ENCODE measurements around the gene UGT1A1. TPM values are rescaled to one million over a fixed set of nuclear protein-coding genes. Genes with fewer than 3 reads are reported as not detected.
A peak's percentile ranks its signal among the peaks of the same experiment; 100 is the strongest.

The UGT1A1 gene
- total RNA-seq (not detected), polyA plus RNA-seq (not detected)
- long read RNA-seq, donor 1 = 0 reads
- long read RNA-seq, donor 2 = 0 reads

DNA sequence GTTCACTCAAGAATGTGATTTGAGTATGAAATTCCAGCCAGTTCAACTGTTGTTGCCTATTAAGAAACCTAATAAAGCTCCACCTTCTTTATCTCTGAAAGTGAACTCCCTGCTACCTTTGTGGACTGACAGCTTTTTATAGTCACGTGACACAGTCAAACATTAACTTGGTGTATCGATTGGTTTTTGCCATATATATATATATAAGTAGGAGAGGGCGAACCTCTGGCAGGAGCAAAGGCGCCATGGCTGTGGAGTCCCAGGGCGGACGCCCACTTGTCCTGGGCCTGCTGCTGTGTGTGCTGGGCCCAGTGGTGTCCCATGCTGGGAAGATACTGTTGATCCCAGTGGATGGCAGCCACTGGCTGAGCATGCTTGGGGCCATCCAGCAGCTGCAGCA lies at the start of gene UGT1A1:
UGT1A1 (plus strand) TSS at position 228 of the 400 bp plus-strand sequence; CDS start at position 246, 18 bp downstream.
- no peak within 1 kb of the TSS for H3K4me3 ChIP-seq
- no peak for TF ChIP-seq POLR2A (IDR thresholded peaks at IDR 0.05)
- TF ChIP-seq CTCF (IDR thresholded peaks at IDR 0.05 in 8 of 11, conservative IDR thresholded peaks at IDR 0.05 in 3 of 11) = no peak
- TF ChIP-seq POLR2AphosphoS5 (IDR thresholded peaks at IDR 0.05) = no peak
- no peaks in the 10 kb centered on the region for H3K4me1 ChIP-seq
- WGBS, 5 donors = 83 to 93% (median 92%) methylated on average over 6 of the region's 6 CpGs
- DNase-seq = no peak
- H3K27me3 ChIP-seq (replicated peaks in 1 of 7) = peaks cover 0 to 11% (median 0%) of the 10 kb centered on the region in 7 donors
- no peaks in the 10 kb centered on the region for H3K9me3 ChIP-seq
- H3K27ac ChIP-seq = no peak within 1 kb of the TSS
- H3K36me3 ChIP-seq = no peaks in the 10 kb centered on the region
- intact Hi-C loops (cut with DNase I; ENCODE audit: low total_unique reads) = no loop called here

GRCh38 chr2:233711312-233712008 lies 48.6 kb upstream of the UGT1A1 start:
- intact Hi-C loops (cut with DNase I; ENCODE audit: low total_unique reads) = no loop called here
- TF ChIP-seq CTCF (IDR thresholded peaks at IDR 0.05 in 8 of 11, conservative IDR thresholded peaks at IDR 0.05 in 3 of 11) (peak; percentile 48 to 88 (median 80)), POLR2AphosphoS5 (IDR thresholded peaks at IDR 0.05) (no peak), POLR2A (IDR thresholded peaks at IDR 0.05) (no peak)
- no peaks in the 10 kb centered on the region for H3K36me3 ChIP-seq
- H3K9me3 ChIP-seq = no peaks in the 10 kb centered on the region
- no peak overlapping the region for H3K4me3 ChIP-seq
- no peak overlapping the region for H3K27ac ChIP-seq
- H3K4me1 ChIP-seq = no peaks in the 10 kb centered on the region
- H3K27me3 ChIP-seq (replicated peaks in 1 of 7) = peaks cover 0 to 21% (median 0%) of the 10 kb centered on the region in 7 donors
- DNase-seq = peak; percentile 89
- WGBS, 5 donors = 36 to 43% (median 38%) methylated on average over 11 of the region's 11 CpGs

DNA sequence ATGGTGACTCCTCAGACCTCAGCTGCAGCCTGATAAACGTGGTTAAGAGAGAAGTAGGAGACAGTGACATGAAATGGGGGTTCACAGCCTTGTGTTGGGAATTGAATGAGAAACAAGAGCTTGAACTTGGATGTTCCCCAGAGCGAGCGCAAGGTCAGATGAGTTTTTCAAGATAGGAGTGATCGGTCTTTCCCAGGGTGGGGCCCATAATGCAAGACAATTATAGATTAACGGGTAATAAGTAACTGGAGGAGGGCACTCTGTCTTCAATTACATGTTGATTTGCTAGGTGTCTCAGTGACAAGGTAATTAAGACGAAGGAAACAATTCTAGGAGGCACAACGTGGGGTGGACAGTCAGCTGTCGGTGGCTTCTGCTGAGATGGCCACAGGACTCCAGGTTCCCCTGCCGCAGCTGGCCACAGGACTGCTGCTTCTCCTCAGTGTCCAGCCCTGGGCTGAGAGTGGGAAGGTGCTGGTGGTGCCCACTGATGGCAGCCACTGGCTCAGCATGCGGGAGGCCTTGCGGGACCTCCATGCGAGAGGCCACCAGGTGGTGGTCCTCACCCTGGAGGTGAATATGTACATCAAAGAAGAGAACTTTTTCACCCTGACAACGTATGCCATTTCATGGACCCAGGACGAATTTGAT lies 47.3 kb upstream of the UGT1A1 start, which contains the start of gene UGT1A5:
UGT1A5 (plus strand) TSS at position 297 of the 651 bp plus-strand sequence; CDS start at position 382, 85 bp downstream.
- no peak within 1 kb of the TSS for H3K27ac ChIP-seq
- intact Hi-C loops (cut with DNase I; ENCODE audit: low total_unique reads) = no loop called here
- no peak for DNase-seq
- 75 to 84% (median 84%) methylated on average over 14 of the region's 14 CpGs for WGBS, 5 donors
- no peak within 1 kb of the TSS for H3K4me3 ChIP-seq
- no peaks in the 10 kb centered on the region for H3K9me3 ChIP-seq
- no peaks in the 10 kb centered on the region for H3K36me3 ChIP-seq
- no peaks in the 10 kb centered on the region for H3K4me1 ChIP-seq
- H3K27me3 ChIP-seq (replicated peaks in 1 of 7) = peaks cover 0 to 32% (median 0%) of the 10 kb centered on the region in 7 donors
- TF ChIP-seq POLR2A (IDR thresholded peaks at IDR 0.05) (no peak), CTCF (IDR thresholded peaks at IDR 0.05 in 8 of 11, conservative IDR thresholded peaks at IDR 0.05 in 3 of 11) (no peak), POLR2AphosphoS5 (IDR thresholded peaks at IDR 0.05) (no peak)

DNA sequence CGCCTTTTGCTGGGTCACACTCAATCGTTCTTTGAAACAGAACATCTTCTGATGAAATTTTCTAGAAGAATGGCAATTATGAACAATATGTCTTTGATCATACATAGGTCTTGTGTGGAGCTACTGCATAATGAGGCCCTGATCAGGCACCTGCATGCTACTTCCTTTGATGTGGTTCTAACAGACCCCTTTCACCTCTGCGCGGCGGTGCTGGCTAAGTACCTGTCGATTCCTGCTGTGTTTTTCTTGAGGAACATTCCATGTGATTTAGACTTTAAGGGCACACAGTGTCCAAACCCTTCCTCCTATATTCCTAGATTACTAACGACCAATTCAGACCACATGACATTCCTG lies 46.8 kb upstream of the UGT1A1 start:
- no peaks in the 10 kb centered on the region for H3K36me3 ChIP-seq
- H3K9me3 ChIP-seq = no peaks in the 10 kb centered on the region
- 66 to 79% (median 69%) methylated on average over 7 of the region's 7 CpGs for WGBS, 5 donors
- no peak overlapping the region for H3K27ac ChIP-seq
- DNase-seq = no peak
- H3K4me1 ChIP-seq = no peaks in the 10 kb centered on the region
- TF ChIP-seq POLR2A (IDR thresholded peaks at IDR 0.05) = no peak
- TF ChIP-seq CTCF (IDR thresholded peaks at IDR 0.05 in 8 of 11, conservative IDR thresholded peaks at IDR 0.05 in 3 of 11) = no peak
- TF ChIP-seq POLR2AphosphoS5 (IDR thresholded peaks at IDR 0.05) = no peak
- peaks cover 0 to 34% (median 0%) of the 10 kb centered on the region in 7 donors for H3K27me3 ChIP-seq (replicated peaks in 1 of 7)
- H3K4me3 ChIP-seq = no peak overlapping the region
- intact Hi-C loops (cut with DNase I; ENCODE audit: low total_unique reads) = no loop called here

Data from spleen (tissue), 13 donors.